Activated CD4-positive, alpha-beta T cell treated with anti-CD3 and anti-CD28 coated beads for 48 hours (primary cell): ENCODE measurements around the gene CACNA1B.
"Not testable (repeated sequence)": the region's sequence is repeated elsewhere in the genome, so short reads cannot be mapped to it uniquely, and the experiment has no call there.

Experiments used
- DNase-seq: peaks from one replicate; pipeline ENCODE4 v3.0.0-alpha.2; 2020

CACNA1B gene

DNA sequence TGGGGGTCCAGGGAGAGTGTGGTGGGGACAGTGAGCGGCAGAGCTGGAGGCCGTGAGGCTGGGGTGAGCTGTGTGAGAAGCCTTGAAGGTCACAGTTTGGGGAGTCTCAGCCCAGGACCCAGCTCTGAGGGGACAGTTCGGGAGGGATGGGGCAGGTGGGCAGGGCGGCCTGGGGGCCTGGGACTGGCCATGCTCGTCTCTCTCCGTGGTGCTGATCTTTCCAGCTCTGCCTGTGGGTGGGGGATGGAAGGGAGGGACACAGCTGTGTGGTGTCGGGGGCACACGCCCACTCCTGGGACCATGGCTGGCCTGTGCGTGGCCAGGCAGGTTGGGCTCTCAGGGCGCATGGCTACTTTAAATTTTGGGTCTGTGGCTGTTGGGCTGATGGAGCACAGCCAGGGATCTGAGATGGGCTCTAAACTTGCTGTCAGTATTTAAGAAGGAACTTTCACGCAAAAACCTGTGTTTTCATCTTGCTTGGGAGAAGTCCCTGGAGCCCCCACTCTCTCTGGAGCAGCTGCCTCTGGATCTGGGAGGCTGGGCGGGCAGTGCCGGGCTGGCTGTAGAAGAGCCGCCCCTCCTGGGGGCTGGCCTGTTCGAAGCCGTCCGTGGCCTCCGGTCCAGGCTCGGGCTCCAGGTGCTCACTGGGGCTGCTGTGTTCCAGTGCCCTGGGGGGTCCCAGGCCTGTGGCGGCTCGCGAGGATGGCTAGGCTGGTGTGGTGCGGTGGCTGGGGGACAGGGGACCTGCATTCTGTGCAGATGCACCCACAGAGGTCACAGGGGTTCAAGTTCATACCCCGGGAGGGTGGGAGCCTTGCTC, 13.4 kb downstream of the CACNA1B start:
- DNase-seq: not testable (repeated sequence)

DNA sequence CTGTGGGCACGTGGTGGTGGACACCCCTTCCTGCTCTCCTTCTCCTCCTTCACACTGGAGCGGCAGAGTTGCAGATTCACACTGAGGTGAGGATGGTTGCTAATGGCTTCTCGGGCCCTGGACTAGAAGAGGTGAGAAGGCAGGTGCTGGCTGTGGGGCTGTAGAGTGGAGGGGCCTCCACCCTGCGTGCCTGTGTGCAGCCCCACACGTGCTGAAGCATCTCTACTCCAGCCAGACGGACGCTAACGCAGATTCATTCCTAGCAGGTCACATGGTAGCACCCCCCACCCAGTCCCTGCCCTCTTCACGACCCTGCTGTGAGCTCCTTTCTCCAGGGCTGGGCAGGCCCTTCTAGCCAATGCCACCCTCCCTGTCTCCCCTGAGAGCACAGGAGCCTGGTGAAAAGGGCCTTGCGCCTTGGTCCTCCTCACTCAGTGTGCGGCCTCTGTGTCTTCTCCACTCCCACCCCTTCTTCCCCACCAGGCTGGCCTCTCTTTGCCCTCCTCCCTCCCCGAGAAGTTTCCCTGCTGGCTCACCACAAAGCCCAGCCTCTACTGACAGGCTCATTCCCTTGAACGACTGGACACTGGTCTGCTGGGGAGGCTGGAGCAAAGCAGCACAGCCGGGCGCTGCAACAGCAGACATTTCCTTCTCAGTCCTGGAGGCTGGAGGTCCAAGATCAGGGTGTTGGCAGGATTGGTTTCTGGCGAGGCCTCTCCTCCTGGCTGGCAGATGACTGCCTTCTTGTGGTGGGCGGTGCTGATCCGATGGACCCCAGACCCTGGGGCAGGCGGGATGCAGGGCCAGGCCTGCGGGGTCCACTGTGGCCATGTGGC, 14.2 kb downstream of the CACNA1B start:
- no peak for DNase-seq

DNA sequence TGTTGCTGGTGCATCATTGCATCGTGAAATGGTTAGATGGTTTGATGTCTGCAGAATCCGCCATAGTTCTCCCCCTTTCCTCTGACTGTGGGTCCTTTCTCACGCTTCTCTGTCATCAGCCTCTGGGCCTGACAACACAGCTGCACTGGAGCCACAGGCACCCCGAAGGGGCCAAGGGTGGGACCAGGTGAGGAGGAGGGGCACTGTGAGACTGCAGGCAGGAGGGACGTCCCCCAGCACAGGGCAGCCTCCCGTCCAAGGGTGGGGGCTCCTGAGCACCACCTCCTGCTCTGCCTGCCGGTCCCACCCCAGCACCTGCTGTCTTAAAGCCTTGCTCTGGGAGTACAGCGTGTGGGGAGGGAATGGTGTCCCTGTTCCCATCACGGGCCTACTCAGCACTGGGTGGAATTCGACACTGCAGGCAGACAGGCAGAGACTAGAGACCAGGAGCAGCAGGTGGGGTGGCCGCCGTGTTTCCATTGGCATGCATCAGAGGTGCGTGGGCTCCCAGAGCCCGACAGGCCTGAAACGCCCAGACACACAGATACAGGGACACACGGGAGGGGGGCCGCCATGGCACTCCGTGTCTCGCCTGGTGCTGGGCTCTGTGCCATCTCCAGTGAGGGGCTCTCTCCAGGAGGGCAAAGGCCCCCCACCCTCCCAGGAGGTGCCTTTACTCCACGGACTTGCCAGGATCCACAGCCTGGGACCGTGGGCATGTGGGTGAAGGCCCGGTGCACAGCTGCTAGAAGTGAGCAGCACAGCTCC, 15.0 kb downstream of the CACNA1B start:
- DNase-seq: no peak

DNA sequence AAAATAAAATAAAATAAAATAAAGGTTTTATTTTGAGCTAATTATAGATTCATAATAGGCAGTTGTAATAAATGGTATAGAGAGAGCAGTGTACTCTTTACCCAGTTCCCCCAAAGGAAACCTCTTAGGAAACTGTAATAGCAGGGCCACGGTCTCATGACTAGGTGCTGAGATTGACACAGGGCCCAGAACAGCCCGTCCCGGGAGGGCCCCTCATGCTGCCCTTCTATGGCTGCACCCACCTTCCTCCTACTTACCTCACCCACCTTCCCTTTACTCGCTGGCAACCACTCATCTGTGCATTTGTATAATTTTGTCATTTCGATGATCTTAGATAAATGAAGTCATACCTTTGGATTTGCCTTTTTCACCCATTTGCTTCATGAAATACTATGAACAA, 16.1 kb downstream of the CACNA1B start:
- DNase-seq: no peak

DNA sequence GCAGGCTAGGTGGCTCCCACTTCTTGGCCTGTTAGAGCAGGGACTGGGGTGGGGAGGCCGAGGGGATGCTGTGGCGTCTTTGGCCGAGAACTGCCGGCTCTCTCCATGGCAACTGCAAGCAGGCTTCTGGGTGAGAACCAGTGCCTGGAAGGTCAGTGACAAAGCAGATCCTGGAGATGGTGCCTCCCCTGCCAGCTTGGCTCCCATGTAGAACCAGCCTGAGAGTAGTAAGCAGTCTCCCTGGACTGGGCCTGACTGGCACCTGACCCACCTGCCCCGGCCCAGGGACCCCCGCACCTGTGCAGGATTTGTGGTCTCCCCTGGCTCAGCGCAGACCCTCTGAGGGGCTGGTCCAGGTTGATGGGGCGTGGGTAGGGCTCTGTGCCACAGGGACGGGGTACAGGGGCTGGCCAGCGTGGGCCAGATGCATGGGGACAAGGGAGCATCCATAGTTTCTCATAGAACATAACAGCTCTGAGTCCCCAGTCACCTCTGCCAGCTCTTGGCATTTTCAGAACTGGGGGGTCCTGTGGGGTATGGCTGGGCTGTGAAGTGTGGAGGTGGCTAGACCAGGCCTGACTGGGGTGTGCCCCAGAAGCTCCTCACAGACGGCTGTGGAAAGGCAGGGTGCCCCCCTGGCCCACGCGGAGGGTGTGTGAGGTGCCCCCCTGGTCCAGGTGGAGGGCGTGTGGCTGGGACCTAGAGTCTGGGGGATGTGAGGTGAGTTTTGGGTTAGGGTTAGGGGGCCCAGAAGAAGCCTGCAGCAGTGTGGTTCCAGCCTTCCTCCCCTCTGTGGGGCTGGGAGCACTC, 22.2 kb downstream of the CACNA1B start:
- DNase-seq: no peak

DNA sequence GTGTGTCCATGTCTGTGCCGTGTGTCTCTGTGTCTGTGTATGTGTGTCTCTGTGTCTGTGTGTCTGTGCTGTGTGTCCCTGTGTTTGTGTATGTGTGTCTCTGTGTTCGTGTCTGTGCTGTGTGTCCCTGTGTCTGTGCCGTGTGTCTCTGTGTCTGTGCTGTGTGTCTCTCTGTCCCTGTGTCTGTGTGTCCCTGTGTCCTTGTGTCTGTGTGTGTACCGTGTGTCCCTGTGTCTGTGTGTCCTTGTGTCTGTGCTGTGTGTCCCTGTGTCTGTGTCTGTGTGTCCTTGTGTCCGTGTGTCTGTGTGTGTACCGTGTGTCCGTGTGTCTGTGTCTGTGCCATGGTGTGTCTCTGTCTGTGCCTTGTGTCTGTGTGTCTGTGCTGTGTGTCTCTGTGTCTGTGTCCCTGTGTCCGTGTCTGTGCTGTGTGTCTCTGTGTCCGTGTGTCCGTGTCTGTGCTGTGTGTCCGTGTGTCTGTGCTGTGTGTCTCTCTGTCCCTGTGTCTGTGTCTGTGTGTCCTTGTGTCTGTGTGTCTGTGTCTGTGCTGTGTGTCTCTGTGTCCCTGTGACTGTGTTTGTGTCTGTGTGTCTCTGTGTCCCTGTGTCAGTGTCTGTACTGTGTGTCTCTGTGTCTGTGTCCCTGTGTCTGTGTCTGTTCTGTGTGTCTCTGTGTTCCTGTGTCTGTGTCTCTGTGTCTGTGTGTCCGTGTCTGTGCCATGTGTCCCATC, 23.2 kb downstream of the CACNA1B start:
- DNase-seq: no peak

DNA sequence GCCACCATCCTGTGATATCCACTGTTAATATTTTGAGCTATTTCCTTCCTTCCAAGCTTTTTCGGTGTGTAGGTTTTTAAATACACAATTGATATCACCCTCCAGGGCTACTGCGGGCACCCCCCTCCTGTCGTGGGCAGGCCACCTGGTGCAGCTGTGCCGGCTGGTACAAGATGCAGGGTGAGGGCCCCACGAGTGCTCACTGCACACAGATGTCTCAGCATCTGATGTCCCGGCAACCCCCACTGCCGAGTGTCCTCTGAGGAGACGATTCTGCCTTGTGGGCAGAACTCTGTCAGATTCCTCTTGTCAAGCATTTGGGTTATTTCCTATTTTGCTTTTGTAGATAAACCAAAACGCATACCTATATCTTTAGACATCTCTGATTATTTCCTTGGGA, 25.1 kb downstream of the CACNA1B start:
- no peak for DNase-seq

DNA sequence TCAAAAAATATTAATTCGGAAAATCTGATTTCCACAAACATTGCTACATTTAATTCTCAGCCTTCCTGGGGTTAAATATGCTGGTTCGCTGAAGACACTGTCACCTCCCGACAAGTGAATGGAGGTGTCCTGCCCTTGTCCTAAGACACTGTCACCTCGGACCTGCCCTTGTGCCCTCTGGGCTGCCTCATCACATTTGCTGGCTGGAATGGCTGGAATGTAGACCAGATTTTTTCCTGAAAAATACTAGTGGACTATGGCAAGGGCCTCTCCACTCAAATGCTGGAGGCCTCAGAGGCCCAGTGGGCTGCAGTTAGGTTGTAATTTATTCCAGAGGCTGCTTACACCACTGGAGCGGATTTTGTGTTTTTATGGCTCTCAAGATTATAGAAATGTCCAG, 28.2 kb downstream of the CACNA1B start:
- DNase-seq: no peak

DNA sequence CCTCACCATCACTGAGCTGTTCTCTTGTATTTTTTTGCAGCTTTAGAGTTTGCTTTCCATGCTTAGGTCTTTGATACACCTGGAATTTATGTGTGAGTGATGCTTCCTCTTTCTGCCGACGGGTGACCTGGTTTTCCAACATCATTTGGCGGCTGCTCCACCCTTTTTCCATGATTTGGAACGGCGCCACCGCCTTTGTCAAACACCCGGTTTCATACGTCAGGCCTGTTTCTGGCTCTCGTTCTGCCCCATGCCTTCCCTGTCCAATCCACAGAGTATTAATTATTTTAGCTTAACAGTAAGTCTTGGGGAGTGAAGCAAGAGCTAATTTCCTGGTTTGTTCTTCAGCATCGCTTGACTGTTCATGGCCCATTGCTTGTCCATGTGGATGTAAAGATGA, 30.2 kb downstream of the CACNA1B start:
- no peak for DNase-seq

DNA sequence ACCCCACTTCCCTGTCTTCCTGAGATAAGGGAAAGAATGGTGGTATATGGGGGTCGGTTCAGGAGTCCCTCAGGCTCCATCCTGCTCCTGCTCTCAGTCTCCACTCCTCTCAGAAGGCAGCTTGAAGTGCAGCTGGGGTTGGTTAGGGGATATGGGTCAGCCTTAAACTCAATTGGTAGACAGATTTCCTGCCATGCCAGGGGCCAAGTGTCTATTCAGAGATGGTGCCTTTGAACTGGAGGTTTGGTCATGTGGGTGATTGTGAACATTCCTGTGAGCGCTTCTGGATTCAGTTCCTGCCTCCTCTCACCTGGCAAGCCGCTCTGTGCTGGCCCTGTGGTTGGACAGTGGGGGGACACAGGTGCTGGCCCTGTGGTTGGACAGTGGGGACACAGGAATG, 35.1 kb downstream of the CACNA1B start:
- no peak for DNase-seq

DNA sequence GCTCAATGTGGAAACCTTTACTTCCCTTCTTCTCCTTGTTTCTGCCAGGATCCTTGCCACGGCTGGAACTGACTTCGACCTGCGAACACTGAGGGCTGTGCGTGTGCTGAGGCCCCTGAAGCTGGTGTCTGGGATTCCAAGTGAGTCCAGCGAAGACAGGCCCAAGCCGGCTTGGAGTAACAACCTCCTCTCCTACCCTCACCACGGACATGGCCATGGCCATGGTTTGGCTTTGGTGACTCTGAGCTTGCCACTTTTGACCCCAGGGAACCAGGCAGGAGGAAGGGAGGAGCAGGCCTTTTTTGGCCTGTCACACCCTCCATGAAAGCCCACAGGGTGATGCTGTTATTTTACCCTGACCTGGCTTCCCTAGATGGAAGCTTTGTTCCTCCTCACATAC, 35.5 kb downstream of the CACNA1B start:
- no peak for DNase-seq

DNA sequence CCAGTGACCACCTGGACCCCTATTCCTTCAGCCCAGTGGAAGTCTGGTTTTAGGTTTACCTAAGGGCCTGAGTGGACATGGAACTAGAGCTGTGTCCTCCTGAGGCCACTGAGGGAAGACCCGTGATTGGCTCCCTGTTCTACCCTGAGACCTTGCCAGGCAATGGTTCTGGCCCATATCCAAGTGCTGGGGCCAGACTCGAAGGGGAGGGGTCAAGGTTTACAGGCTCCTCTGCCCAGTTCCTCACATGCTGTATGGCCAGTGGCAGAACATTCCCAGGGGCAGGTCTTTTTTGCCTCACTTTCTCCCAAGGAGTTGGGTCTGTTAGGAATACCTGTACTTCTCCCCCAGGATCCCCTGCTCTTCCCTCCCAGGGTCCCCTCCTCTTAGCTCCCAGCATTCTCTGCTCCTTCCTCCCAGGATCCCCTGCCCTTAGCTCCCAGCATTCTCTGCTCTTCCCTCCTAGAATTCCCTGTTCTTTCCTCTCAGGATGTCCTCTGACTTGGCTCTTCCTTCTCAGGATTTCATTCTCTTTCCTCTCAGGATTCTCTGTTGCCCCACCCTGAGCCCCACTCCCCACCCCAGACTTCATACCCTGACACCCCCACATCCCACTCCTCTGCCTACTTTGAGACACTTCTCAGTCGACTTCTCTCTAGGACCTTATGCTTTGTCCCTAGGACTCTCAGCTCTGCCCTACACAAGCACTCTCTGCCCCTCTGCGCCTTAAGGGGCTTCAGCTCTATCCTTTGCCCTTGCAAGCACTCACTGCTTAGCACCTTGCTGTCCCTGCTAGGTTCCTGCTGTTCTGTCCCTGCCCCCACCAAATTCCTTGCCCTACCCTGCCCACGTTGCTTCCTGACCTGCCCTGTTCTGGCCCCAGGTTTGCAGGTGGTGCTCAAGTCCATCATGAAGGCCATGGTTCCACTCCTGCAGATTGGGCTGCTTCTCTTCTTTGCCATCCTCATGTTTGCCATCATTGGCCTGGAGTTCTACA, 36.5 kb downstream of the CACNA1B start:
- no peak for DNase-seq

DNA sequence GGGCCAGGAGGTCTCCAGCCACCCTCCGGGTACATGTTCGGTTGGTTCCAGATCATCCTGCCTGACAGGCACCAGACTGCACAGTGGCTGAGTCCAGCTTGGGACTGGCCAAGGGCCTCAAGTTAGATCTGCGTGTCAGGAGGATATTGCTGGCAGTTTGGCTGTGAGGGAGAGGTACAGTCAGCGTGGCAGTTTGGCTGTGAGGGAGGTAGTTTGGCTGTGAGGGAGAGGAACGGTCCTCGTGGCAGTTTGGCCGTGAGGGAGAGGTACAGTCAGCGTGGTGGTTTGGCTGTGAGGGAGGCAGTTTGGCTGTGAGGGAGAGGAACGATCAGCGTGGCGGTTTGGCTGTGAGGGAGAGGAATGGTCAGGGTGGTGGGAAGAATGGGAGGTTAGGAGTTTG, 39.0 kb downstream of the CACNA1B start:
- no peak for DNase-seq

DNA sequence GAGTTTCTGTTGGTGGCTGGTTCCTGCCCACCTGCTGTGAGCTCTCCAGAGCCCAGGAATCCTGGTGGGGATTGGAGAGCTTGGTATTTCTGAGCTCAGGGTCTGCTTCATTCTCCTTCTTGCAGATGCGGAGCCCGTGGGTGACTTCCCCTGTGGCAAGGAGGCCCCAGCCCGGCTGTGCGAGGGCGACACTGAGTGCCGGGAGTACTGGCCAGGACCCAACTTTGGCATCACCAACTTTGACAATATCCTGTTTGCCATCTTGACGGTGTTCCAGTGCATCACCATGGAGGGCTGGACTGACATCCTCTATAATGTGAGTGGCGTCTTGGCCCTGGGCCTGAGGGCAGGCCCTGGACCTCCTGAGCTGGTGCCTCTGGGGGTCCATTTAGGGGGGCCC, 39.5 kb downstream of the CACNA1B start:
- no peak for DNase-seq

DNA sequence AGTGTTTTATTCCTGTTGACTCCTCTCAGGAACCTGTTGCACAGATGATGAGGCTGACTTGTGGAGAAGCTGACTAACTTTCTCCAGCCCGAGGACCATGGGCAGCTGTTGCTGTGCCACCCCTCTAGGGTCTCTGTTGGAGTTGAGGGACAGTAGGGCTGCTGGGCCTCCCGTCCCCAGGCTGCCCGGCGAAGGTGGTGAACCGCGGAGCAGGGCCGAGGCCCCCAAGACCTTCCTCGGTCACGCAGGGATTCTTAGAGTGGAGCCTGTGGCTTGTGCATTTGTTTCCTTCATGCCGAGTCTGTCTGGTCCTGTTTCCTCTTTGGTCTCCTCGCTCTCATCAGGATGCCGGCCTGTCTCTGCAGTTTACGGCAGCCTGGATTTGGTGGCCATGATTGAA, 40.2 kb downstream of the CACNA1B start:
- DNase-seq: no peak

DNA sequence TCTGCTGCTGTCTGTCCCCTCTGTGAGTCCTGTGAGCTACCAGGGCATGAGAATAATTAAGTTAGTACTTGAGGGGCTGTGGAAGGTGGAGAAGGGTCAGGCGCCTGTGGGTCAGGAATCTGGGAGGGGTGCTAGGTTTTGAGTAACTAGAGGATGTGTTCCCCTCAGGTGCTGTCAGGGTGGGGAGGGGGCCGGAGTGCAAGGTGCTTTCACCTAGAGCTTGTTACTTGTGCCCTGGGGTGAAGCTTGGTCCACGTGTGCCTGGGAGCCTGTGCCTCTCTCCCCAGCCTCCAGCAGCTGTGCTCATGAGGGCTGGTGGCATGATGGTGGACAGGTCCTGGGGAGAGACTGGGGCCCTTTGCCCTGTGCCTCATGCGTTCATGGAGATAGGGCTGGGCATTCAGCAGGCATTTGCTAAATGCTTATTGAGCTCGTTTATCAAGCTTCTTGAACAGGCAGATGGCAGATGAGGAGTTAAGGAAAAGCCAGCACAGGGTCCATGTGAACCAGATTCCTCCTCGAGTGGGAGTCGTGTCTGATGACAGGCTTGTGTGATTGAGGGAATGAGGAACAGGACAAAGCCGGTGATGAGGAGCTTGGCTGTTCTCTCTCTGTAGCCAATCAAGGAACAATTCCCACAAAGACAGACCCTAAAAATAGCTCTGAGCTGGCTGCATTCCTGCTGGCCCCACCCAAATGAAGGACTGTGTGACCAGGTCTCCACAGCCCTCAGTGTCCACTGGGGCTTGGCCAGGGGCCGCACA, 40.9 kb downstream of the CACNA1B start:
- no peak for DNase-seq

DNA sequence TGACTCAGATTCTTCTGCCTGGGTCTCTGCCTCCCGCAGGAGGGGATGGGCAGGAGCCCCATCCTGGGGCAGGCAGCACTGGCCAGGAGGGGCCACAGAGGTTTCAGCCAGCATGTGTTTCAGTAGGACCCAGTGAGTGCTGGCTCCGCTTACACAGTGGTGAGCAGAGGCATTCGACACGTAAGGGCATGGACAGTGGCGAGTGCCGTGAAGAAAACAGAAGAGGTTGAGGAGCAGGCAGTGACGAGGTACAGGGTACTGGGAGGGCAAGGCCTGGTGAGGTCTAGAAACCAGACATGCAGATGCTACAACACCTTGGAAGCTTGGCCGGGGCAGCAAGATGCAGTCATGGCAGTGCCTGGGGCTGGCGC, 41.5 kb downstream of the CACNA1B start:
- no peak for DNase-seq

DNA sequence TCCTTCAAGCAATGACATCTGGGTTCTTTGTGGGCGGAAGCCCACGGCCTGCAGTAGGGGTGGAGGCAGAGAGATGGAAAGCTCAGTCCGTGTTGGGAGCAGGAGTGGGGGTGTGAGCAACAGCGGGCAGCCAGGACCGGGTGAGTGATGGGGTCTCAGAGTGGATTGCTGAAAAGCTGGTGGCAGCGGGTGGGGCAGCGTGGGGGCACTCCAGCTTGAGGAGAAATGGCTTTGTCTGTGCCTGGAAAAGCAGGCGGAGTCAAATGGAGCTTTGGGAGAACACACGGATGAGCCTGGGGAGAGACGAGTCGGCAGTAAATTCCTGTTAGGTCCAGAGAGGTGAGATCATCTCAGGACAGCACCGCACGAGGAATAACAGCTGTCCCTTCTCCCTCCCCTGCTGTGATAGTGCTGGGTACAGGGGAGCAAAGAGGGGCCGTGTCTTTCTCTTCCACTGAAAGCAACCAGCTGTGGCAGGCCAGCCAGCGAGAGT, 42.1 kb downstream of the CACNA1B start:
- DNase-seq: no peak

DNA sequence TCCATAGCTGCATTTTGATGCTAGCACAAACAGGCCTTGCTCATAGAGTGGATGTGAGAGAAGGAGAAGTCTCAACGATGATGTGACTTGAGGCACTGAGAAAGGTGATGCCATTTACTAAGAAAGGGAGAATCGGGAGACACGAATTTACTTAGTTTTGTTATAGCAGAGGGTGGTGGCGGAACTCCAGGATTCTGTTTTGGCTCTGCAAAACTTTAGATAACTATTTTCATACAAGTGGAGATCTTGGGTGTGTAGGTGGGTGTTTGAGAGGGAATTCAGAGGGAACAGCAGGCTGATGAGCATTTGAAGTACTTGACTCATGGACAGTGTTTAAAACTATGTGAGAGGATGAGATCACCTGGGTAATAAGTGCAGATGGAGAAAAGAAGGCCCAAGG, 43.2 kb downstream of the CACNA1B start:
- DNase-seq: no peak

DNA sequence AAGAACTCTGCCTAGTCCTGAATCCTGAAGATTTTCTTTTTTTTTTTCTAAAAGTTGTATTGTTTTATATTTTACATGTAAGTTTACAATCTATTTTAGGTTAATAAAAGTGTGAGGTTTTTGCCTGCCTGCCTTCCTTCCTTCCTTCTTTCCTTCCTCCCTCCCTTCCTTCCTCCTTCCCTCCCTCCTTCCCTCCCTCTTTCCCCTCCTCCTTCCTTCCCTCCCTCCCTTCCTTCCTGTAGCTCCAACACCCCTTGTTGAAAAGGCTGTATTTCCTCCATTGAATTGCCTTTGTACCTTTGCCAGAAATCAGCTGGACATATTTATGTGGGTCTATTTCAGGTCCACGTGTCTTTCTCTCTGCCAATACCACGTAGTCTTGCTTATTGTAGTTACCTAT, 46.6 kb downstream of the CACNA1B start:
- DNase-seq: no peak
